ENCODE measurements around the gene RAB8A. TPM values are rescaled to one million over a fixed set of nuclear protein-coding genes. Genes with fewer than 3 reads are reported as not detected.

Gene RAB8A
- total and polyA plus RNA-seq, 2 of the 8 experiments (the other 6 are each of a cell fraction or from before 2014, with no cell fraction given): 65.8 to 97.0 TPM

GRCh38 chr19:16074488-16075365, 37.0 kb upstream of the RAB8A start (continued):
- TF ChIP-seq NANOG (IDR thresholded peaks at IDR 0.05; ENCODE audit: insufficient read depth, low read depth, low read length, poor library complexity, severe bottlenecking): no peak
- TF ChIP-seq BRCA1 (IDR thresholded peaks at IDR 0.05; ENCODE audit: low read depth, low read length): no peak
- no peak for TF ChIP-seq JUND (IDR thresholded peaks at IDR 0.05; ENCODE audit: low read length)
- no peak for TF ChIP-seq HDAC2 (IDR thresholded peaks at IDR 0.05; ENCODE audit: borderline replicate concordance in 1 of 2, low read depth in 2 of 2, low read length in 2 of 2)
- TF ChIP-seq, protein P1, sequence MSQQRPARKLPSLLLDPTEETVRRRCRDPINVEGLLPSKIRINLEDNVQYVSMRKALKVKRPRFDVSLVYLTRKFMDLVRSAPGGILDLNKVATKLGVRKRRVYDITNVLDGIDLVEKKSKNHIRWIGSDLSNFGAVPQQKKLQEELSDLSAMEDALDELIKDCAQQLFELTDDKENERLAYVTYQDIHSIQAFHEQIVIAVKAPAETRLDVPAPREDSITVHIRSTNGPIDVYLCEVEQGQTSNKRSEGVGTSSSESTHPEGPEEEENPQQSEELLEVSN (IDR thresholded peaks at IDR 0.05): no peak
- no peak for TF ChIP-seq FOSL1 (IDR thresholded peaks at IDR 0.05; ENCODE audit: insufficient read depth, low read depth, low read length)
- TF ChIP-seq, protein P2, sequence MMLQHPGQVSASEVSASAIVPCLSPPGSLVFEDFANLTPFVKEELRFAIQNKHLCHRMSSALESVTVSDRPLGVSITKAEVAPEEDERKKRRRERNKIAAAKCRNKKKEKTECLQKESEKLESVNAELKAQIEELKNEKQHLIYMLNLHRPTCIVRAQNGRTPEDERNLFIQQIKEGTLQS (IDR thresholded peaks at IDR 0.05; ENCODE audit: insufficient read depth, low read depth, low read length): no peak
- TF ChIP-seq BACH1 (IDR thresholded peaks at IDR 0.05; ENCODE audit: low read length): no peak
- no peak for TF ChIP-seq SRF (IDR thresholded peaks at IDR 0.05; ENCODE audit: low read depth, low read length)

All from H1 (cell line).